NCI-H2227 treated with DMSO at 0.1 percent for 48 hours (cell line): ENCODE results near the gene CYP24A1.

ENCODE experiments used
- DNase-seq: peaks from one replicate; lab custom pipeline; 2025; lab: John Stamatoyannopoulos, UW

CYP24A1 gene

GRCh38 chr20:54111460-54111859, 62.3 kb downstream of the CYP24A1 start:
- DNase-seq, result no peak

GRCh38 chr20:54110457-54110856, 63.3 kb downstream of the CYP24A1 start:
- DNase-seq, result no peak

GRCh38 chr20:54110041-54110440, 63.7 kb downstream of the CYP24A1 start:
- DNase-seq, result no peak

- DNase-seq, result no peak
These were observed 65.0 kb downstream of the CYP24A1 start for GRCh38 chr20:54108817-54109216.

GRCh38 chr20:54108326-54108642, 65.5 kb downstream of the CYP24A1 start:
- no peak for DNase-seq

- no peak for DNase-seq
These were observed 66.0 kb downstream of the CYP24A1 start for GRCh38 chr20:54107600-54108325.

GRCh38 chr20:54107181-54107580, 66.6 kb downstream of the CYP24A1 start:
- no peak for DNase-seq

- no peak for DNase-seq
These were observed 67.6 kb downstream of the CYP24A1 start for GRCh38 chr20:54106162-54106561.

- no peak for DNase-seq
These were observed 68.1 kb downstream of the CYP24A1 start for GRCh38 chr20:54105653-54106052.

GRCh38 chr20:54104781-54105180, 69.0 kb downstream of the CYP24A1 start:
- DNase-seq, result no peak

- no peak for DNase-seq
These were observed 69.8 kb downstream of the CYP24A1 start for GRCh38 chr20:54103762-54104600.
